Smooth muscle cell (in vitro differentiated cells): ENCODE data around the gene CFAP68. TPM values are rescaled to one million over a fixed set of nuclear protein-coding genes. Genes with fewer than 3 reads are reported as not detected.
"Not testable (repeated sequence)": the region's sequence is repeated elsewhere in the genome, so short reads cannot be mapped to it uniquely, and the experiment has no call there.

Experiments used
- DNase-seq: peaks from one replicate; lab custom pipeline; 2025; ENCODE audit not compliant: unreplicated experiment; lab: John Stamatoyannopoulos, UW
- H2AFZ ChIP-seq: fragments of 200-600 bp; sonication (generic); 2 replicates; pipeline ENCODE4 v1.6.0; 2016; ENCODE audit warnings: antibody characterized with exemption, low read depth, mild to moderate bottlenecking
- H3F3A ChIP-seq: fragments of 200-600 bp; sonication (generic); 2 replicates; pipeline ENCODE4 v1.6.0; 2017; ENCODE audit warnings: antibody characterized with exemption, low read depth
- H3K27ac ChIP-seq: fragments of 200-600 bp; sonication (generic); 2 replicates; pipeline ENCODE4 v1.5.1; 2016; ENCODE audit warnings: low read depth, mild to moderate bottlenecking
- H3K27me3 ChIP-seq: fragments of 200-600 bp; sonication (generic); 2 replicates; pipeline ENCODE4 v1.6.1; 2016; ENCODE audit warnings: low read depth, mild to moderate bottlenecking
- H3K36me3 ChIP-seq: fragments of 200-600 bp; sonication (generic); 2 replicates; pipeline ENCODE4 v1.5.1; 2016; ENCODE audit warnings: low read depth
- H3K4me1 ChIP-seq: fragments of 200-600 bp; sonication (generic); 2 replicates; pipeline ENCODE4 v1.5.1; 2016; ENCODE audit warnings: low read depth
- H3K4me2 ChIP-seq: fragments of 200-600 bp; sonication (generic); 2 replicates; pipeline ENCODE4 v1.6.0; 2016; ENCODE audit warnings: mild to moderate bottlenecking
- H3K4me3 ChIP-seq: fragments of 200-600 bp; sonication (generic); 2 replicates; pipeline ENCODE4 v1.5.1; 2016; ENCODE audit warnings: mild to moderate bottlenecking
- H3K79me2 ChIP-seq: fragments of 200-600 bp; sonication (generic); 2 replicates; pipeline ENCODE4 v1.6.0; 2016; ENCODE audit warnings: low read depth, mild to moderate bottlenecking
- H3K9ac ChIP-seq: fragments of 200-600 bp; sonication (generic); 2 replicates; pipeline ENCODE4 v1.6.0; 2016; ENCODE audit warnings: low read depth
- H3K9me3 ChIP-seq: fragments of 200-600 bp; sonication (generic); replicated peaks from 2 replicates; pipeline ENCODE4 v1.5.1; 2016; ENCODE audit warnings: low read depth
- H4K20me1 ChIP-seq: fragments of 200-600 bp; sonication (generic); 2 replicates; pipeline ENCODE4 v1.6.0; 2016; ENCODE audit warnings: low read depth
- WGBS: methylation state at CpG from one replicate; pipeline ENCODE4 v1.1.7; 2016; ENCODE audit warnings: low lambda C conversion rate; 5-methylcytosine and 5-hydroxymethylcytosine counted together
- polyA plus RNA-seq: library from polyadenylated mRNA; unstranded; fragments of >200 nt; fragmentation: Nextera tagmentation; extraction: Ambion mirVana; gene quantifications from 2 replicates; pipeline ENCODE4 v1.2.1, GENCODE V29; 2016
- total RNA-seq: library from RNA; depleted of rRNA; stranded (reverse); fragments of >200 nt; gene quantifications from 2 replicates; pipeline ENCODE4 v1.2.3, GENCODE V29; 2014
- TF ChIP-seq, protein P1 (sequence below): fragments of 200-600 bp; sonication (generic); IDR thresholded peaks from 2 replicates; pipeline ENCODE4 v1.5.1; 2017; ENCODE audit warnings: borderline replicate concordance, mild to moderate bottlenecking, antibody characterized with exemption; ENCODE audit not compliant: insufficient read depth, poor library complexity, severe bottlenecking

CFAP68 gene
- total and polyA plus RNA-seq, 2 experiments from 2014 or later, result 2.7 to 17.6 TPM

DNA sequence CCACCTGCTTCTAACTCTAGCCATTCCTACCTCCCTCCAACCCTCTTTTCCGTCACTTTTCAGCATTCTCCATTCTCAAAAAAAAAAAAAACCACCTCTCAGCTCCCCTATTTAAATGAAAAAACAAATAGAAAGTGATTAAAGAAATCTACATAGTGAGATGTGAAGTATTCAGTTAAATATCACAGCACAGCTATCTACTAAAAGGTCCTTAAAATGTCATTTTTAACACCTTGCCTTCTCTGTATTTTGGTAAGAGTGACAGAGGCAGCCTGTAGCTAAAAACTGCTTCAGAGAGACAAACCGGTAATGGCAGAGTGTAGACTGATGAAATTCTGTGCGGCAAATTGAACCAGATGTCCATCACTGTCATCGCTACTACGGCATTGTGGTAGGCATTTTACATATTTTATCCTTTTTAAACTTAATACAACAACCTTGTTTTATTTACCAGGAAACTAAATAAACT lies 7.6 kb upstream of the CFAP68 start:
- H3K36me3 ChIP-seq, result peaks cover 6% of the 10 kb centered on the region
- peaks cover 10% of the 10 kb centered on the region for H3K79me2 ChIP-seq
- peak overlapping the region; percentile 53 for H3K27ac ChIP-seq
- H3K4me1 ChIP-seq, result peaks cover 10% of the 10 kb centered on the region
- H3K4me3 ChIP-seq, result peak overlapping the region; percentile 99
- H3K27me3 ChIP-seq, result no peaks in the 10 kb centered on the region
- 61% methylated on average over 5 of the region's 5 CpGs for WGBS
- peak overlapping the region; percentile 99 for H2AFZ ChIP-seq
- no peak for DNase-seq
- no peaks in the 10 kb centered on the region for H3K9me3 ChIP-seq
- H3K4me2 ChIP-seq, result peak overlapping the region; percentile 90
- no peaks in the 10 kb centered on the region for H4K20me1 ChIP-seq
- no peaks in the 10 kb centered on the region for H3F3A ChIP-seq
- TF ChIP-seq, protein P1, sequence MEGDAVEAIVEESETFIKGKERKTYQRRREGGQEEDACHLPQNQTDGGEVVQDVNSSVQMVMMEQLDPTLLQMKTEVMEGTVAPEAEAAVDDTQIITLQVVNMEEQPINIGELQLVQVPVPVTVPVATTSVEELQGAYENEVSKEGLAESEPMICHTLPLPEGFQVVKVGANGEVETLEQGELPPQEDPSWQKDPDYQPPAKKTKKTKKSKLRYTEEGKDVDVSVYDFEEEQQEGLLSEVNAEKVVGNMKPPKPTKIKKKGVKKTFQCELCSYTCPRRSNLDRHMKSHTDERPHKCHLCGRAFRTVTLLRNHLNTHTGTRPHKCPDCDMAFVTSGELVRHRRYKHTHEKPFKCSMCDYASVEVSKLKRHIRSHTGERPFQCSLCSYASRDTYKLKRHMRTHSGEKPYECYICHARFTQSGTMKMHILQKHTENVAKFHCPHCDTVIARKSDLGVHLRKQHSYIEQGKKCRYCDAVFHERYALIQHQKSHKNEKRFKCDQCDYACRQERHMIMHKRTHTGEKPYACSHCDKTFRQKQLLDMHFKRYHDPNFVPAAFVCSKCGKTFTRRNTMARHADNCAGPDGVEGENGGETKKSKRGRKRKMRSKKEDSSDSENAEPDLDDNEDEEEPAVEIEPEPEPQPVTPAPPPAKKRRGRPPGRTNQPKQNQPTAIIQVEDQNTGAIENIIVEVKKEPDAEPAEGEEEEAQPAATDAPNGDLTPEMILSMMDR, result no peak
- H3K9ac ChIP-seq, result peak overlapping the region; percentile 81

DNA sequence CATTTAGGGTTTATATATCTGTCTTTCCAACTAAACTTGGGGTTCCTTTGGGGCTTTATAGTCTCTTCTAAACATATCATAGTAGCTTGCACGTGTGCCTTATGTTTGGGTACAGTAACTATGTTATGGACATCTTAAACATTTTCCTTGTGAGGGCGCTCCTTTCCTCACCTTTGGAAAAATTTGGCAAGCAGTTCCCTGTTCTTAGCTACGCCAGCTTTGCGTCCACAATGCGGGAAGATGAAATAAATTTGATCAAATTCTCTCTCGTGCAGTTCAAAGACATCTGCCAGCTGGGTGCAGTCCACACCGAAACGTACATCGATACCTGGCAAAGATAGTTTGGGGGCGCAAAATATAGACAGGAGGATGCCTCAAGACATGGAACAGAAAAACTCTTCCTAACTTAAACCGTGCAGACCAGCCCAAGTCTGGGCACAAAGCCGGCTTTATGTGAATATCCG lies 924 bp upstream of the CFAP68 start:
- no peaks in the 10 kb centered on the region for H4K20me1 ChIP-seq
- peaks cover 8% of the 10 kb centered on the region for H3K4me1 ChIP-seq
- 2% methylated on average over 13 of the region's 13 CpGs for WGBS

GRCh38 chr11:111879637-111879960 lies 258 bp downstream of the CFAP68 start:
- Histone ChIP-seq H3K4me2 (peak overlapping the region; percentile 93), H3K9ac (peak overlapping the region; percentile 96), H4K20me1 (no peaks in the 10 kb centered on the region), H3K27ac (peak overlapping the region; percentile 98), H3K36me3 (no peaks in the 10 kb centered on the region), H3K9me3 (no peaks in the 10 kb centered on the region), H3K4me3 (peak overlapping the region; percentile 63), H3K27me3 (no peaks in the 10 kb centered on the region), H2AFZ (peak overlapping the region; percentile 87), H3F3A (no peaks in the 10 kb centered on the region), H3K79me2 (no peaks in the 10 kb centered on the region), H3K4me1 (peaks cover 8% of the 10 kb centered on the region)
- TF ChIP-seq, protein P1, result no peak
- WGBS, result 73% methylated on average over 6 of the region's 6 CpGs
- DNase-seq, result no peak

More for the DNA sequence above, 924 bp upstream of the CFAP68 start:
- H3K79me2 ChIP-seq, result no peaks in the 10 kb centered on the region
- no peaks in the 10 kb centered on the region for H3K36me3 ChIP-seq
- TF ChIP-seq, protein P1, result no peak
- no peak for DNase-seq
- no peaks in the 10 kb centered on the region for H3K27me3 ChIP-seq
- no peaks in the 10 kb centered on the region for H3F3A ChIP-seq
- H3K27ac ChIP-seq, result peak overlapping the region; percentile 98
- peak overlapping the region; percentile 92 for H3K4me2 ChIP-seq
- peak overlapping the region; percentile 63 for H3K4me3 ChIP-seq
- no peaks in the 10 kb centered on the region for H3K9me3 ChIP-seq
- peak overlapping the region; percentile 87 for H2AFZ ChIP-seq
- H3K9ac ChIP-seq, result peak overlapping the region; percentile 96

- Histone ChIP-seq H3K27ac (no peak overlapping the region), H3K4me2 (no peak overlapping the region), H3K27me3 (no peaks in the 10 kb centered on the region), H2AFZ (no peak overlapping the region), H3K9ac (no peak overlapping the region), H3K4me1 (peaks cover 8% of the 10 kb centered on the region), H3K36me3 (no peaks in the 10 kb centered on the region), H3K9me3 (no peaks in the 10 kb centered on the region), H3F3A (no peaks in the 10 kb centered on the region), H3K79me2 (no peaks in the 10 kb centered on the region), H4K20me1 (no peaks in the 10 kb centered on the region), H3K4me3 (no peak overlapping the region)
- 86% methylated on average over 5 of the region's 5 CpGs for WGBS
- DNase-seq, result no peak
- TF ChIP-seq, protein P1, result no peak
Observed at GRCh38 chr11:111882202-111882601, 2.9 kb downstream of the CFAP68 start.

DNA sequence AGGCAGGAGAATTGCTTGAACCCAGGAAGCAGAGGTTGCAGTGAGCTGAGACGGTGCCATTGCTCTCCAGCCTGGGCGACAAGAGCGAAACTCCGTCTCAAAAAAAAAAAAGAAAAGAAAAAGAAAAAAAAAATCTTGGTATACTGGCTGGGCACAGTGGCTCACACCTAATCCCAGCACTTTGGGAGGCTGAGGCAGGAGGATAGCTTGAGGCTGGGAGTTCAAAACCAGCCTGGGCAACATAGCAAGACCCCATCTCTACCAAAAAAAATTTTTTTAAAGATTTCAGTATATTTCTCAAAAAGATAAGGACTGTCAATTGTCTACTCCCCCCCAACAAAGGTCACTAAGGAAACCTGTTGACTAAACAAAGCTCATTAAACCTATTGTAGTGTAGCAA lies 5.7 kb downstream of the CFAP68 start:
- H3K4me3 ChIP-seq, H3F3A ChIP-seq, DNase-seq, H3K27ac ChIP-seq, H3K36me3 ChIP-seq, H3K9me3 ChIP-seq, H3K4me1 ChIP-seq, H2AFZ ChIP-seq, H3K27me3 ChIP-seq, H3K79me2 ChIP-seq, H3K4me2 ChIP-seq, H3K9ac ChIP-seq, H4K20me1 ChIP-seq: not testable (repeated sequence)
- 70% methylated on average over 4 of the region's 4 CpGs for WGBS
